CD4-positive, alpha-beta T cell treated with Interleukin-17A for 1 hour (primary cell): Measurements from ENCODE around the gene TRIM24.
"Not testable (repeated sequence)": the region's sequence is repeated elsewhere in the genome, so short reads cannot be mapped to it uniquely, and the experiment has no call there.

Experiments used
- DNase-seq: peaks from one replicate; pipeline ENCODE4 v3.0.0-alpha.2; 2020

TRIM24 gene

DNA sequence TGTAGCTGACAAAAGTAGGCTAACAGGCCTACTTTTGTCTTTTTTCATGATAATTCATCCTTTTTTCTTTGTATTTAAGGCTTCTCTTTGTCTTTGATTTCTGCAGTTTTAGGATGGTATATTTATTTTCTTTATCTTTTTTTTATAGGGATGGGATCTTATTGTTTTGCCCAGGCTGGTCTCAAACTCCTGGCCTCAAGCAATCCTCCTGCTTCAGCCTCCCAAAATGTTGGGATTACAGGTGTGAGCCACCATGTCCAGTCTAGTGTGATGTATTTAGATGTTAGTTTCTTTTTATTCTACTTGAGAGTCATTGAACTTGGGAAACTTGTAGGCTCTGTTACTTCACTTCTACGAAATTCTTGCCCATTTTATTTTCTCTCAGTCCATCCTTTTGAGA, 35.4 kb downstream of the TRIM24 start:
- no peak for DNase-seq

DNA sequence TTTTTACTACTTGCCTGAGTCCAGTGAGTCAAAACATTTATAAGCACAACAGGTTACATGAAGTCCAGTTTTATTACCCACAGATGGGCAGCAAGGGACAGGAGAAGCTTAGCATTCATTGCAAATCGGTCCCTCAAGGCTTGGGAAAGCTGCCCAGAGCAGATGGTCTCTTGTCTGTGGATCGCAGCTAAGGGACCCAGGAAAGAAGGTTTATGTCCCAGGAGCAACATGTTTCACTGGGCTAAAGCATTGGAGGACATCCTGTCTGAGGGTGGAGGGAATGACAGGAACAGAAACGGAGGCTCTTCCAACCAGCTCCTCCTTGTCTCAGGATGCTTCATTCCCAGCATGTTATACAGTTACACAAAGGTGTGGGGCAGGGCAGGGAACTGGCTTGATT, 39.3 kb downstream of the TRIM24 start:
- DNase-seq, result no peak

DNA sequence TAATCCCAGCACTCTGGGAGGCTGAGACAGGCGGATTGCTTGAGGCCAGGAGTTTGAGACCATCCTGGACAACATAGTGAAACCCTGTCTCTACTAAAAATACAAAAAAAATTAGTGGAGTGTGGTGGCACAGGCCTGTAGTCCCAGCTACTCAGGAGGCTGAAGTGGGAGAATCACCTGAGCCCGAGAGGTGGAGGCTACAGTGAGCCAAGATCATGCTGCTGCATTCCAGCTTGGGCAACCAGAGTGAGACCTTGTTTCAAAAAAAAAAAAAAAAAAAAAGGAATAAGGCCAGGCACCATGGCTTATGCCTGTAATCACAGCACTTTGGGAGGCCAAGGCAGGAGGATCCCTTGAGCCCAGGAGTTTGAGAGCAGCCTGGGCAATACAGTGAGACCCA, 40.2 kb downstream of the TRIM24 start:
- not testable (repeated sequence) for DNase-seq

DNA sequence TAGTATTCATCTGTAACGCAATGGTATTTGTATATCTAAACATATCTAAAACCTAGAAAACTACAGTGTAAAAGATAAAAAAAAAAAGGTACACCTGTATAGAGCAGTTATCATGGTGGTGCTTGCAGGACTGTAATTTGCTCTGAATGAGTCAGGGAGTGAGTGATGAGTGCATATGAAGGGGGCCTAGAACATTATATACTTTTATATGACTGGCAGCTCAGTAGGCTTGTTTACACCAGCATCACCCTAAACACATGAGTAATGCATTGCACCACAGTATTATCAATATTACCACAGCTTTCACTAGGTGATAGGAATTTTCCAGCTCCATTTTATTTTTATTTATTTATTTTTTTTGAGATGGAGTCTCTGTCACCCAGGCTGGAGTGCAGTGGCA, 40.8 kb downstream of the TRIM24 start:
- no peak for DNase-seq

DNA sequence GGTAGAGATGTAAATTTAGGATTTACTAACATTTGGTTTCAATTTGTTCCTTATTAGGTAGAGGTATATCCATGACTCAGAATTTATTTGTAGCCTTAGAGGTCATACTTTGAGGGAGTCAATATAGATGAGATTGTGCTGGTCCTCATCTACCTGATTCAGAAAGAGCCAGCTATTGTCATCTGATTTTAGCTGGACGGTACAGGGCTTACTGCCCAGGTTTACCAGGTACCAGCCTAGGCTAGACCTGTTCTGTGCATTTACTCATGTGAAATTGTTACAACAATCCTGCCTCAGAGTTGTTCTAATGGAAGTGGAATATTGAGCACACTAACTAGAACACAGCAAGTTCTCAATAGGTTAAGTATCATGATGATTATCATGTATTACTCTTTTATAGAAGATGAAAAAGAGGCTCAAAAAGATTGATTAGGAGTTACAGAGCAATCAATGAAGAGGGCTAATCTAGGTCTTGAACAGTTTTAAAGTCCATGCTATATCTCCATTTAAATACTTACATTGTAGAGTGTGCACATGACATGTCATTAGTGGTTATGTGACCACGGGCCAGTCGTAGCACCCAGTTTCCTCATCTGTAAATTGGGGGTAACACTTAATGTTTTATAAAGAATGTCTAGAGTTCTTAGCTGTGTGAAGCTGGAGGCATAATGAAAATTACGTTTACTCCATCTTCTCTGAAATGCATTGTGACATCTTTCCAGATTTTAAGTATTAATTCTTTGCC, 42.1 kb downstream of the TRIM24 start:
- DNase-seq, result no peak

DNA sequence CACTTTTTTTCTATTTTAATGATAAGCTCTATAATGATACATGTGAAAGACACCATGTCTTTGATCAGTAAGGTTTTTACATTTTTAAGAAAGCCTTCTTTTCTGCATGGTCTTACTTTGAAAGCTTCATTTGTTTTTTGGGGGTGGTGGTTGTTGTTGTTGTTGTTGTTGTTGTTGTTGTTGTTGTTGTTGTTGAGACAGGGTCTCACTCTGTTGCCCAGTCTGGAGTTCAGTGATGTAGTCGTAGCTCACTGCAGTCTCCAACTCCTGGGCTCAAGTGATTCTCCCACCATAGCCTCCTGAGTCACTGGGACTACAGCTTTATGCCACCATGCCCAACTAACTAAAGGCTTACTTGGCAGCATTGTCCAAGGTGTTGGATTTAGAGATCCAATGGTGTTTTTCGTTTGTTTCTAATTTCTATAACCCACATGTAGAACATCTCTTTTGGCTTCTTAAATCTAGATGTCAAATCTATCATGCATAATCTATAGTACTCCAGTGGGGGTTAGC, 45.4 kb downstream of the TRIM24 start:
- DNase-seq, result no peak

DNA sequence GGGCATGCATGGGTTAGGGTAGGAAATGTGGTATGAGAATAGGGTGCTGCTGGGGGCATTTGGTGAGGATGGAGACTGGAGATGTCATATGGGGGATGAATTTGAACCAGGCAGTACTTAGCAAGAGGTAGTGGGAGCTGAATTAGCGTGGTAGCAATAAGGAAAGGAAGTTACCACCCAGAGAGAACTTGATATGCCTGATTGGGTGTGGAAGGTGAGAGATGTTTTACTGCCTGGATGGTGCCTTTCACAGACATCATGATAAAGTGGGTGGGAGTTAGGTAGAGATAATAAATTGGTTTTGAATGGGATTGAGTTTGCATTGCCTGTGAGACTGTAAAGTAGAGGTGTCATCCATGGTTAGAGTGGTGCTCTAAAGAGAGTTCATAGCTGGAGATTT, 46.7 kb downstream of the TRIM24 start:
- no peak for DNase-seq

DNA sequence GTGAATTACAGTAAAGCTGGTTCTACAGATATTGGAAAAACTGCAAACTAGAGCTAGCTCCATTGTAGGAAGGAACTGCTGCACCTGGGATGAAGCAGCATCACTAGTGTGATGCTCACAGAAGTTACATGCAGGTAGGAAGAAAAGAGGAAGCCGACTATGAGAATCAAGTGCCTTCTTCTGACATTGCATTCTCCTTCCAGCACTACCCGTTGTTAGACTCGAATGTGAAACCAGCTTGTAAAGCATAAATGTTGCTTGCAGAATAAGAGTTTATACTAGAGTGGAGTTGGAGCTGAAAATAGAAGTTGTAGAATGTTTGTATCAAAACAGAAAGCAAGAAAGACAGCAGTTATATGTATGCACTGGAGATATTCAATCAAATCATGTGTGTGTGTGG, 49.9 kb downstream of the TRIM24 start:
- DNase-seq, result no peak

DNA sequence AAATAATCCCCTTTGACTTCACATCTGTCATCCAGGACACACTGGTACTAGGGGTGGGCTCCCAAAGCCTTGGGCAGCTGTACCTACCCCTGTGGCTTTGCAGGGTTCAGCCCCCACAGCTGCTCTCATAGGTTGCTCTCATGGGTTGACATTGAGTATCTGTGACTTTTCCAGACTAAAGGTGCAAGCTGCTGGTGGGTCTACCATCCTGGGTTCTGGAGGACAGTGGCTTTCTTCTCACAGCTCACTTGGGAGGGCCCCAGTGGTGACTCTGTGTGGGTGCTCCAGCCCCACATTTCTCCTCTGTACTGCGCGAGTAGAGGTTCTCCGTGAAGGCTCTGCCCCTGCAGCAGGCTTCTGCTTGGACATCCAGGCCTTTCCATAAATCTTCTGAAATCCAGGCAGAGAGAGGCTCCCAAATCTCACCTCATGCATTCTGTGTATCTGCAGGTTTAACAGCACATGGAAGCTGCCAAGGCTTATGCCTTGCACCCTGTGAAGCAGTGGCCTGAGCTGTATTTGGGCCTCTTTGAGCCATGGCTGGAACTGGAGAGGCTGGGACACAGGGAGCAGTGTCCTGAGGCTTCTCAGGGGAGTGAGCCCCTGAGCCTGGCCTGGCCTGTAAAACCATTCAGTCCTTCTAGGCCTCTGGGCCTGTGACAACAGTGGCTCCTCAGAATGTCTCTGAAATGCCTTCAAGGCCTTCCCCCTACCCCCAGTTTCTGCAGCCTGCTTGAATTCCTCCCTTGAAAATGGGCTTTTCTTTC, 52.2 kb downstream of the TRIM24 start:
- DNase-seq, result no peak

DNA sequence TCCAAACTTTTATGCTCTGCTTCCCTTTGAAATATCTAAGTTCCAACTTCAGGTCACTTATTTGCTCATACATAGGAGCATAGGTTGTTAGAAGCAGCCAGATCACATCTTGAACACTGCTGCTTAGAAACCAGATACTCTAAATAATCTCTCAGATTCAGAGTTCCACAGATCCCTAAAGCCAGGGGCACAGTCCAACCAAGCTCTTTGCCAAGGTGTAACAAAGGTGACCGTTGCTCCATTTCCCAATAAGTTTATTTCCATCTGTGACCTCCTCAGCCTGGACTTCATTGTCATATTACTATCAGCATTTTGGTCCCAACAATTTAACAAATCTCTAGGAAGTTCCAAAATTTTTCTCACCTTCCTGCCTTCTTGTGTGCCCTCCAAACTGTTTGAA, 52.8 kb downstream of the TRIM24 start:
- DNase-seq, result no peak

DNA sequence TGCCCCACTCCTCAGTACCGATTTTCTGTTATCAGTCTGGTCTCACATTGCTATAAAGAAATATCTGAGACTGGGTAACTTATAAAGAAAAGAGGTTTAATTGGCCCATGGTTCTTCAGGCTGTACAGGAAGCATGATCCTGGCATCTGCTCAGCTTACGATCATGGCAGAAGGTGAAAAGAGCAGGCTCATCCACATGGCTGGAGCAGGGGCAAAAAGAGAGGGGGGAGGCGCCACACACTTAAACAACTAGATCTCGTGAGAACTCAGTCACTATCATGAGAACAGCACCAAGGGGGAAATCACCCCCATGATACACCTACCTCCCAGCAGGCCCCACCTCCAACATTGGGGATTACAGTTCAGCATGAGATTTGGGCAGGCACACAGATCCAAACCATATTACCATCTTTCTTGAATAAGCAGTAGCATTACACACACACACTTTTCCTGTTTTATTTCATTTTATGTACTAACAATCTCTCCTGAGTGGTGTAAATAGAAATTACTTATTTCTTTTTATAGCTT, 53.3 kb downstream of the TRIM24 start:
- no peak for DNase-seq

DNA sequence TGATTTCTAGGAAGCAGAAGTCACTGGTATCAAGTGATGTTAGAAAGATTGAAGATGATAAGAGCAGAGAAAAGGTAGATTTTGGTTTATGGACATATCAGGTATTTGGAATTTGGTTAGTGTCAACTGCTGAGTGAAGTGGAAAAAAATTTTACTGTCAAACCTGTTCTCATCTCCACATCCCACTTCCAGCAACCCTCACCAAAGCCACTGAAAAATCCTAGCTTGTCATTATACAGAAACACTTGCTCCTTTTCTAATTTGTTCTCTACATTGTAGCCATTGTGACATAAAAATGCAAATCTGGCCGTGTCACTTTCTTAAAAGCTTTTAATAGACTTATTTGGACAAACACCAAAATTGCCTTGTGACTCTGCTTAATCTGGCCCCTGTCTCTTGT, 54.0 kb downstream of the TRIM24 start:
- no peak for DNase-seq

DNA sequence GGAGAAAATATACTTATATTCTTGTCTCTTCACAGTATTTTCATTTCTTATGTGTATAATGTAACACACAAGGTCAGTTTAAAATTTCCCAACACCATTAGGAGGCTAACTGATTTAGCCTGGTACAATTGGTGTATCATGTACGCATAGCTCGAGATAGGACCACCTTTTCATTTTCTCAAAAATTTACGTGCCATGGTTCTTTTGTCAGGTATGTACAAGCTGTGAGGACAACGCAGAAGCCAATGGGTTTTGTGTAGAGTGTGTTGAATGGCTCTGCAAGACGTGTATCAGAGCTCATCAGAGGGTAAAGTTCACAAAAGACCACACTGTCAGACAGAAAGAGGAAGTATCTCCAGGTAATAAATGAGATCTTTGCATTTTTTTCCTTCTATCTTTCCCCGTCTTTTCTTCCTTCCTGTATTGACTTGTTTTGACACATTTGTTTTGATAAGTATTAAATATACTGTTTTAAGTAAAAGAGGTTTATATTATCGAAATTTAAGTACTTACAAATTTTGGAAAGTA, 55.0 kb downstream of the TRIM24 start:
- DNase-seq, result no peak

DNA sequence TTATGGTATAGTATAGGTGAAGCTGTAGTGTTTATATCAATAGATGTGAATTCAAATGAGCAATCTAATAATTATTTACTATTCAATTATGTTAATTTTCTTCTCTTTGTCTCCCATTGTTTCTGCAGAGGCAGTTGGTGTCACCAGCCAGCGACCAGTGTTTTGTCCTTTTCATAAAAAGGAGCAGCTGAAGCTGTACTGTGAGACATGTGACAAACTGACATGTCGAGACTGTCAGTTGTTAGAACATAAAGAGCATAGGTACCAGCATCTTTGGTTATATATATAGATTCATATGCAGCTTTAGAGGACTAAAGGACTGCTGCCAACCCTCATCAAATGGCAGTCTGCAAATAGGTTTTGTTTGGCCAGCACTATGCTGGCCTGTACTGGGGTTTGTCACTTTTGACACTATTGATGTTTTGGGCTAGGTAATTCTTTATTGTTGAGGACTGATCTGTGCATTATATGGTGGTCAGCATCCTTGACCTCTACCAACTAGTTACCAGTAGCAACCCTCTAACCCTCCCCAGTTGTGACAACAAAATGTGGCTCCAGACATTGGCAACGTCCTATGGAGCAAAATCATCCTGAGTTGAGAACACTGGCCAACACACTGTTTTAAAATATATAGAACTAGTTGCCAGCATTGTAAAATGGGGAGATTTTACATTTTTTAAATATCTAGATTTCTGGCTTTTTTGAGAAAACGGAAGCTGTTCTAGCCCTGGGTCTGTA, 59.2 kb downstream of the TRIM24 start:
- DNase-seq, result no peak

DNA sequence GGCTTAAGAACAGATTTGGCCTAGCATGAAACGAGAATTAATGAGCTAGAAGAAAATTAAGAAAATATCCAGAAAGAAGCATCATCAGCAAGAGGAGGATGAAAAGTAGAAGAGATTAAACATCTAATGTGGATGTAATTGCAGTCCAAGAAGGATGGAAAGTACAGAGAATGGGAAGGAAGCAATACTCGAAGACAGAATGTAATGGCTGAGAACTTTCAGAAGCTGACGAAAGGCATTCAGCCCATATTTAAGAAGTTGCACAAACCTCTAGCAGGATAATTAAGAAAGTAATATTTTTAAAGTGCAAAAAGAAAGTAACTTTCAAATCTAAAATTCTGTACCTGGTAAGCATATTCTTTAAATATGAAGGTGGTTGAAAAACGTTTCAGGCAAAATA, 60.7 kb downstream of the TRIM24 start:
- no peak for DNase-seq

DNA sequence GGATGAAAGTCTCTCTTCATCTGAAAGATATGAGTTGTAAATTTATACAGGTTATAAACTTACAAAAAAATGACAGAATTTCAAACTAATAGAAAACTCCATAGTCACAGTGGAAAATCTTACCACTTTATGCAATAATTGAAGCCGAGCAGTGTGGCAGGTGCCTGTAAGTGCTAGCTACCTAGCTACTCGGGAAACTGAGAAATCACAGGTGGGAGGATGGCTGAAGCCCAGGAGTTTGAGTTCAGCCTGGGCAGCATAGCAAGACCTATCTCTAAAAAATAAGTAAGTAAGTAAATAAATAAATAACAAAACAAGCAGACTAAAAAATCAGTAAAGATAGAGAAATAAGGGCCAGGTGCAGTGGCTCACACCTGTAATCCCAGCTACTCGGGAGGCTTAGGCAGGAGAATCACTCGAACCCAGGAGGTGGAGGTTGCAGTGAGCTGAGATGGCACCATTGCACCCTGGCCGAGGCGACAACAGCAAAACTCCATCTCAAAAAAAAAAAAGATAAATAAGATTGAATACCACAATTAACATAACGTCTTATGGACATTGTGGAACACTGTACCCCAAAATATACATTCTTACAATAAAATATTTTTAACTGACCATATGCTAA, 61.9 kb downstream of the TRIM24 start:
- DNase-seq, result no peak

DNA sequence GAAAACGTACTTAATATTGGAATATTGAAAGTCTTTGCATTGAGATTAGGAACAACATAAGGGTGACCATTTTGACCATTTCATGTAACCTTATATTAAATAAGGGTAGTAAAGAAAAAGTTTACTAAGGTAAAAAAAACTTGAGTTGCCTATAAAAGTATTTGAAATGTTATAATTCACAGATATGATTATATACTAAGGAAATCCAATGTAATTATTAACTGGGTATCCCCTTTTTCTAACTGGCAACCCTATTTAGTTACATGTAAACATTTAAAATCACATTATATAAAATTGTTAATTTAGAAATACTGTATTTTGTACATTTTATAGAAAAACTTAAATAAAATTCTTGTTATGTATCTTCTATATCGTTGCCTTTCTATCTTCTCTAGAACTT, 64.2 kb downstream of the TRIM24 start:
- DNase-seq, result no peak

DNA sequence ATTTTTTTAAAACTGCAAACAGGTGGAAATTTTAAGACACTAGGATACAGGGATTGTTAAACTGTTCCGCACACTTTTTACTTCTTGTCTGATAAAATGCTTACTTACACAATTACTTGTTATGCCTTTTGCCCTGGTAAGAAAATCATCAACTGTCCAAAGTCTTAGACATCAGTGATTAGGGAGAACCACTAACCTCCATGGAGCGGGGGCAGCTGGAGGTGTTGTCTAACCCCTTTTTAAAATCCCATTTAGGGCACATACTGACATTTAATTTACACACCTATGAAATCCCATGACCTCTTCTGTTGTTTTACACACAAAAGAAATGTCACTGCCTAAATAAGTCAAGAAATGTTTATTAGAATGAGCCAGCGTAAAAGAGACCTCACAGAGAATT, 65.7 kb downstream of the TRIM24 start:
- no peak for DNase-seq

DNA sequence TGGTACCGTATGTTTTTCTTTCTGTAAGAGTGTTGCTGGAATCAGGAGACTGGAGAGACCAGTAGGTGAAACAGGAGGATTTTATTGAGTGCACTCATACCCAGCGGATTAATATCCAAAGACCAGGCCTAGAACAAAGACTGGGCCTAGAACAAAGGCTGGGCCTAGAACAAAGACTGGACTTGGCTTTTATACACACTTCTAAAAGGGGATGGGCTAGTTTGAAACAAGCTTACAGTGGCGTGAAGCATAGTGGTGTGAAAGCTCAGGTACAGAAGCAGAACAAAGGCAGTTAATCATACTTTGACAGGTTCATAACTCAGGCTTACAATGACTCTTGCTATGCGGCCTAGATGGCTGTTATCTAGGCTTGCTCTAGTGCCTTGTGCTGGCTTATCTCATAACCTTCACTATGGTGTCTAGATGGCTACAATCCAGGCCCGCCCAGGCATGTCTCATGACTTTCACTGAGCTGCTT, 67.7 kb downstream of the TRIM24 start:
- peak; percentile 13 for DNase-seq

DNA sequence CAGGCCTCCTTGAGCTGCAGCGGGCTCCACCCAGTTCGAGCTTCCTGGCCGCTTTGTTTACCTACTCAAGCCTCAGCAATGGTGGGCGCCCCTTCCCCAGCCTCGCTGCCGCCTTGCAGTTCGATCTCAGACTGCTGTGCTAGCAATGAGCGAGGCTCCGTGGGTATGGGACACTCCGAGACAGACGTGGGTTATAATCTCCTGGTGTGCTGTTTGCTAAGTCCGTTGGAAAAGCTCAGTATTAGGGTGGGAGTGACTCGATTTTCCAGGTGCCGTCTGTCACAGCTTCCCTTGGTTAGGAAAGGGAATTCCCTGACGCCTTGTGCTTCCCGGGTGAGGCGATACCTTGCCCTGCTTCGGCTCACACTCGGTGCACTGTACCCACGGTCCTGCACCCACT, 76.8 kb downstream of the TRIM24 start:
- not testable (repeated sequence) for DNase-seq

DNA sequence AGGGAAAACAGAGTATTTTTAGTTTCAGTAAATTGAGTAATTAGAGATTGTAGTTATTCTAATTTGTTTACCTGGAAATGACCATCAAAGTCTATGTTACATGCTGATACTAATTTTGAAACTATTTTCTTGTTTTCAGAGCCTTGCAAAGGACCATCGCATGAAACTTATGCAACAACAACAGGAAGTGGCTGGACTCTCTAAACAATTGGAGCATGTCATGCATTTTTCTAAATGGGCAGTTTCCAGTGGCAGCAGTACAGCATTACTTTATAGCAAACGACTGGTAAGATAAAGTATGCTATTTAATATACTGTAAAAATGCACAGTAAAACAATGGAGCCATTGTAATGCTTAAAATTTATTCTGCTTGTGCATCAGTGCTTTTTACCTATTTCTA, 78.5 kb downstream of the TRIM24 start:
- no peak for DNase-seq

DNA sequence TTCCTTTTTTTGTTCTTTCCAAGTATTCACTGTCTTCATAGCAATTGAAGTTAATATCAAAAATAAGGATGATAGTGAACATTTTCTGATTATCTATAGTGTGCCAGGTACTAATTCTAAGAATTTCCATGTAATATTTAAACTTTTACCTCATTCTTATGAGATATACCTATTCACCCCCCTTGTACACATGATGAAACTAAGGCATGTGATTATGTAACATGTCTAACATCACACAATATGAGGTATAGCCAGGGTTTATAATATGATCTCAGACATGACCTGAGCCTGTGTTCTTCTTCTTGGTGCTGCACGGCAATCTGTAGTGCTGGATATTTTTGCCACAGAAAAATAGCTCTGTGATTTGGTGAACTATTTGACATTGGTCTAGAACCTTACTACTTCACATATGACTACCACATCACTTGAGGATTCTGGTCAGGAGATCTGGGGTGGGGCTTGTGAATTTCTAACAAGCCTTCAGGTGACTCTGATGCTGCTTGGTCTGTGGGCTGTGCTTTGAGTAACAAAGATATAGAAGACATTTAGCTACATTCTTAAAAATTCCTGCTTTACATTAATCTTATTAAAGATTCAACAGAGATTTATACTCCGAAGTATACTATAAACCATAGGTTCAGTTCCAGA, 79.1 kb downstream of the TRIM24 start:
- DNase-seq, result no peak
